Stimulated activated naive CD8-positive, alpha-beta T cell treated with anti-CD3 and anti-CD28 coated beads, Interleukin-15, Interleukin-2, amounts not matched to agents 100 U/mL and 50 U/mL, for 24 hours (primary cell): ENCODE results near the gene FANCI.
A peak's percentile ranks its signal among the peaks of the same experiment; 100 is the strongest.

Experiments used
- ATAC-seq: fragments of 150-1000 bp; cut with Tn5 transposase; one replicate; pipeline ENCODE4 v1.10.0; 2021
- DNase-seq: peaks from one replicate; pipeline ENCODE4 v3.0.0; 2021

FANCI gene

GRCh38 chr15:89333011-89333860, 89.5 kb downstream of the FANCI start:
- no peak for ATAC-seq
- DNase-seq: no peak

- ATAC-seq: no peak
- no peak for DNase-seq
Measured at GRCh38 chr15:89333959-89334509, 90.3 kb downstream of the FANCI start.

GRCh38 chr15:89334510-89335297, 90.9 kb downstream of the FANCI start, which contains the start of gene POLG:
Gene POLG, minus strand, starts transcription at chr15:89334824. Its CDS starts 1,070 bp downstream, at chr15:89333754.
- peak; percentile 97 for DNase-seq

GRCh38 chr15:89335298-89336041, 91.7 kb downstream of the FANCI start:
- DNase-seq (no peak), ATAC-seq (no peak)

More at GRCh38 chr15:89334510-89335297, 90.9 kb downstream of the FANCI start, which contains the start of gene POLG:
- ATAC-seq: peak; percentile 94

GRCh38 chr15:89338036-89338435, 94.3 kb downstream of the FANCI start:
- DNase-seq: no peak
- no peak for ATAC-seq

GRCh38 chr15:89340573-89340972, 96.8 kb downstream of the FANCI start:
- DNase-seq (no peak), ATAC-seq (no peak)

GRCh38 chr15:89341316-89342005, 97.7 kb downstream of the FANCI start:
- ATAC-seq: no peak

GRCh38 chr15:89342840-89343239, 99.1 kb downstream of the FANCI start:
- no peak for DNase-seq
- ATAC-seq: no peak

More at GRCh38 chr15:89341316-89342005, 97.7 kb downstream of the FANCI start:
- no peak for DNase-seq

- ATAC-seq (no peak), DNase-seq (no peak)
Measured at GRCh38 chr15:89345248-89345647, 101.5 kb downstream of the FANCI start.

- no peak for ATAC-seq
Measured at GRCh38 chr15:89346516-89347231, 102.9 kb downstream of the FANCI start.

GRCh38 chr15:89349206-89349558, 105.4 kb downstream of the FANCI start:
- ATAC-seq: peak; percentile 36
- no peak for DNase-seq

More at GRCh38 chr15:89346516-89347231, 102.9 kb downstream of the FANCI start:
- no peak for DNase-seq

GRCh38 chr15:89352476-89352875, 108.7 kb downstream of the FANCI start:
- DNase-seq: no peak
- peak; percentile 42 for ATAC-seq

- ATAC-seq (no peak), DNase-seq (no peak)
Measured at GRCh38 chr15:89353991-89354390, 110.2 kb downstream of the FANCI start.

- no peak for DNase-seq
- ATAC-seq: no peak
Measured at GRCh38 chr15:89356634-89357298, 113.0 kb downstream of the FANCI start.

GRCh38 chr15:89358435-89358754, 114.6 kb downstream of the FANCI start:
- DNase-seq: no peak
- ATAC-seq: peak; percentile 11

GRCh38 chr15:89358755-89359439, 115.1 kb downstream of the FANCI start:
- peak; percentile 89 for ATAC-seq

GRCh38 chr15:89359471-89360293, 115.9 kb downstream of the FANCI start:
- DNase-seq (no peak), ATAC-seq (no peak)

More at GRCh38 chr15:89358755-89359439, 115.1 kb downstream of the FANCI start:
- DNase-seq: peak; percentile 84

GRCh38 chr15:89360294-89360971, 116.7 kb downstream of the FANCI start:
- no peak for ATAC-seq
- DNase-seq: no peak
